PC-9 (cell line): ENCODE data around the gene ADGRD2. TPM values are rescaled to one million over a fixed set of nuclear protein-coding genes. Genes with fewer than 3 reads are reported as not detected.

Experiments
- BruUV-seq: library from RNA; stranded (reverse); fragments of 400-500 nt; replicated peaks from 2 replicates; lab custom pipeline; 2021; lab: Mats Ljungman, UMichigan
- CTCF ChIA-PET: fragments of 300-600 bp; sonication (Branson Sonifier 250); formaldehyde crosslinking; loops from one replicate; lab custom pipeline; 2022; ENCODE audit warnings: antibody characterized with exemption; lab: Charles Lee
- POLR2A ChIA-PET: fragments of 300-600 bp; sonication (Branson Sonifier 250); formaldehyde crosslinking; loops from one replicate; lab custom pipeline; 2022; ENCODE audit warnings: antibody characterized with exemption; ENCODE audit not compliant: unreplicated experiment; lab: Charles Lee
- DNase-seq, 2 experiments: peaks; one replicate each; pipeline versions ENCODE4 v3.0.0 to v3.0.0-alpha.2; 2015 to 2022; ENCODE audit warnings: mixed read lengths in 1 of 2
- H2AFZ ChIP-seq: fragments of 200-600 bp; sonication (generic); 2 replicates; pipeline ENCODE4 v1.8.1; 2017; ENCODE audit warnings: antibody characterized with exemption
- H3F3A ChIP-seq: fragments of 200-600 bp; sonication (generic); 2 replicates; pipeline ENCODE4 v1.8.1; 2017; ENCODE audit warnings: antibody characterized with exemption, mild to moderate bottlenecking, low read depth; ENCODE audit not compliant: insufficient read depth
- H3K27ac ChIP-seq: fragments of 200-600 bp; sonication (generic); 2 replicates; pipeline ENCODE4 v1.6.1; 2016; ENCODE audit warnings: mixed run types
- H3K27me3 ChIP-seq: fragments of 200-600 bp; sonication (generic); 2 replicates; pipeline ENCODE4 v1.6.1; 2016; ENCODE audit warnings: low read depth, mixed run types; ENCODE audit not compliant: insufficient read depth
- H3K36me3 ChIP-seq: fragments of 200-600 bp; sonication (generic); 2 replicates; pipeline ENCODE4 v1.6.1; 2016; ENCODE audit warnings: low read depth, mixed run types
- H3K4me1 ChIP-seq: fragments of 200-600 bp; sonication (generic); replicated peaks from 2 replicates; pipeline ENCODE4 v1.6.1; 2016; ENCODE audit warnings: mixed run types; ENCODE audit not compliant: insufficient read depth
- H3K4me2 ChIP-seq: fragments of 200-600 bp; sonication (generic); 2 replicates; pipeline ENCODE4 v1.6.1; 2017; ENCODE audit warnings: mixed run types
- H3K4me3 ChIP-seq: fragments of 200-600 bp; sonication (generic); 2 replicates; pipeline ENCODE4 v1.6.1; 2016; ENCODE audit warnings: mixed run types
- H3K79me2 ChIP-seq: fragments of 200-600 bp; sonication (generic); 2 replicates; pipeline ENCODE4 v1.6.1; 2017; ENCODE audit warnings: low read depth, mixed run types
- H3K9me2 ChIP-seq: fragments of 200-600 bp; sonication (generic); 2 replicates; pipeline ENCODE4 v1.8.1; 2017; ENCODE audit warnings: mild to moderate bottlenecking; ENCODE audit not compliant: insufficient read depth
- H3K9me3 ChIP-seq: fragments of 200-600 bp; sonication (generic); 2 replicates; pipeline ENCODE4 v1.8.1; 2016; ENCODE audit warnings: low read depth; ENCODE audit not compliant: insufficient read depth
- H4K20me1 ChIP-seq: fragments of 200-600 bp; sonication (generic); 2 replicates; pipeline ENCODE4 v1.8.1; 2017; ENCODE audit not compliant: insufficient read depth
- CTCF ChIP-seq: fragments of 200-600 bp; sonication (generic); conservative IDR thresholded peaks from 2 replicates; pipeline ENCODE4 v1.6.1; 2017; ENCODE audit warnings: mixed run types, antibody characterized with exemption, mild to moderate bottlenecking, moderate library complexity
- EZH2 ChIP-seq: fragments of 200-600 bp; sonication (generic); IDR thresholded peaks from 2 replicates; pipeline ENCODE4 v1.8.0; 2017; ENCODE audit warnings: antibody characterized with exemption, low read depth
- intact Hi-C: fragments of 100-400 bp; cut with micrococcal nuclease; formaldehyde crosslinking; loops from one replicate; pipeline ENCODE4 v1.10.0; 2022; ENCODE audit not compliant: unreplicated experiment
- total RNA-seq: library from RNA; stranded (reverse); gene quantifications from 2 replicates; pipeline ENCODE4 v1.2.3, GENCODE V29; 2021

ADGRD2 gene
- total RNA-seq, 1 experiment from 2014 or later = not detected

- Histone ChIP-seq H3F3A (no peaks in the 10 kb centered on the region), H3K4me1 (no peaks in the 10 kb centered on the region), H3K27me3 (peaks cover 48% of the 10 kb centered on the region), H3K9me3 (no peaks in the 10 kb centered on the region), H3K79me2 (no peaks in the 10 kb centered on the region), H3K27ac (no peak overlapping the region), H3K36me3 (no peaks in the 10 kb centered on the region), H3K9me2 (no peaks in the 10 kb centered on the region), H3K4me2 (no peak overlapping the region), H4K20me1 (no peaks in the 10 kb centered on the region), H3K4me3 (no peak overlapping the region), H2AFZ (no peak overlapping the region)
- TF ChIP-seq CTCF = no peak
- no peak for TF ChIP-seq EZH2
- POLR2A ChIA-PET = no interaction called here
- CTCF ChIA-PET = no interaction called here
- intact Hi-C loops = no loop called here
- no TSS peak for BruUV-seq
- no peak for DNase-seq
These were observed 36.6 kb downstream of the ADGRD2 start for GRCh38 chr9:124486778-124487259.

GRCh38 chr9:124487260-124488182 lies 37.3 kb downstream of the ADGRD2 start:
- TF ChIP-seq CTCF (no peak), EZH2 (no peak)
- Histone ChIP-seq H3F3A (no peaks in the 10 kb centered on the region), H3K4me2 (no peak overlapping the region), H3K36me3 (no peaks in the 10 kb centered on the region), H3K4me3 (no peak overlapping the region), H2AFZ (no peak overlapping the region), H3K9me2 (no peaks in the 10 kb centered on the region), H3K9me3 (no peaks in the 10 kb centered on the region), H3K27ac (no peak overlapping the region), H3K4me1 (no peaks in the 10 kb centered on the region), H3K27me3 (peaks cover 48% of the 10 kb centered on the region), H4K20me1 (no peaks in the 10 kb centered on the region), H3K79me2 (no peaks in the 10 kb centered on the region)
- CTCF ChIA-PET = no interaction called here
- no peak for DNase-seq
- intact Hi-C loops = no loop called here
- POLR2A ChIA-PET = no interaction called here
- BruUV-seq = no TSS peak

- no peak for TF ChIP-seq EZH2
- no peak for TF ChIP-seq CTCF
These were observed 38.5 kb downstream of the ADGRD2 start for GRCh38 chr9:124488641-124489210.

More at GRCh38 chr9:124488641-124489210, 38.5 kb downstream of the ADGRD2 start:
- ChIA-PET CTCF (no interaction called here), POLR2A (no interaction called here)
- no peaks in the 10 kb centered on the region for H3K79me2 ChIP-seq
- no peaks in the 10 kb centered on the region for H3K4me1 ChIP-seq
- H2AFZ ChIP-seq = no peak overlapping the region
- H3F3A ChIP-seq = no peaks in the 10 kb centered on the region
- H3K4me3 ChIP-seq = no peak overlapping the region
- H3K4me2 ChIP-seq = no peak overlapping the region
- H3K27ac ChIP-seq = no peak overlapping the region
- no TSS peak for BruUV-seq
- H4K20me1 ChIP-seq = no peaks in the 10 kb centered on the region
- peaks cover 48% of the 10 kb centered on the region for H3K27me3 ChIP-seq
- DNase-seq = no peak
- no peaks in the 10 kb centered on the region for H3K36me3 ChIP-seq
- intact Hi-C loops = no loop called here
- H3K9me3 ChIP-seq = no peaks in the 10 kb centered on the region
- no peaks in the 10 kb centered on the region for H3K9me2 ChIP-seq
